ENCODE results near the gene SPIRE2. TPM values are rescaled to one million over a fixed set of nuclear protein-coding genes. Genes with fewer than 3 reads are reported as not detected.
"Not testable (repeated sequence)": the region's sequence is repeated elsewhere in the genome, so short reads cannot be mapped to it uniquely, and the experiment has no call there.

SPIRE2 gene
- total RNA-seq, 3 donors from 2014 or later (not counting 1 experiment from before 2014, with no cell fraction given) = 4.5 to 8.7 (median 6.5) TPM

GRCh38 chr16:89829630-89830437 is 1.6 kb downstream of the SPIRE2 start:
- 84% methylated on average over 17 of the region's 17 CpGs for WGBS (ENCODE audit: insufficient coverage)
- DNase-seq (no peak), ATAC-seq (no peak)
- Mint-ChIP-seq H3K27ac (no peak overlapping the region), H3K9me3 (no peaks in the 10 kb centered on the region), H3K36me3 (no peaks in the 10 kb centered on the region), H3K4me3 (peak overlapping the region; percentile 68), H3K27me3 (ENCODE audit: low read depth in 2 of 2) (peaks cover 5 to 6% of the 10 kb centered on the region in 2 donors), H3K4me1 (peaks cover 4 to 5% of the 10 kb centered on the region in 2 donors)
- Histone ChIP-seq H3K9me3 (ENCODE audit: control insufficient read depth, insufficient read depth, low read length) (no peaks in the 10 kb centered on the region), H3K36me3 (ENCODE audit: control insufficient read depth, insufficient read depth, low read length) (no peaks in the 10 kb centered on the region), H3K4me1 (ENCODE audit: control insufficient read depth, insufficient read depth, low read length) (peaks cover 14% of the 10 kb centered on the region), H3K27ac (ENCODE audit: low read length) (no peak overlapping the region), H3K27me3 (ENCODE audit: control insufficient read depth, insufficient read depth, low read length) (peaks cover 3% of the 10 kb centered on the region), H3K4me3 (ENCODE audit: low read length) (no peak overlapping the region)
- no peak for TF ChIP-seq CTCF (IDR thresholded peaks at IDR 0.05)
- intact Hi-C loops (cut with micrococcal nuclease) = no loop called here

- Histone ChIP-seq H3K4me3 (ENCODE audit: low read length) (no peak overlapping the region), H3K27me3 (ENCODE audit: control insufficient read depth, insufficient read depth, low read length) (peaks cover 3% of the 10 kb centered on the region), H3K9me3 (ENCODE audit: control insufficient read depth, insufficient read depth, low read length) (peaks cover 5% of the 10 kb centered on the region), H3K36me3 (ENCODE audit: control insufficient read depth, insufficient read depth, low read length) (no peaks in the 10 kb centered on the region), H3K27ac (ENCODE audit: low read length) (no peak overlapping the region), H3K4me1 (ENCODE audit: control insufficient read depth, insufficient read depth, low read length) (peaks cover 14% of the 10 kb centered on the region)
- Mint-ChIP-seq H3K36me3 (no peaks in the 10 kb centered on the region), H3K27me3 (ENCODE audit: low read depth in 2 of 2) (peaks cover 5 to 6% of the 10 kb centered on the region in 2 donors), H3K4me3 (no peak overlapping the region), H3K4me1 (peaks cover 4 to 5% of the 10 kb centered on the region in 2 donors), H3K9me3 (no peaks in the 10 kb centered on the region), H3K27ac (no peak overlapping the region)
- WGBS (ENCODE audit: insufficient coverage) = 96% methylated on average over 25 of the region's 25 CpGs
- no peak for DNase-seq
- intact Hi-C loops (cut with micrococcal nuclease) = no loop called here
- TF ChIP-seq CTCF (IDR thresholded peaks at IDR 0.05) = no peak
- ATAC-seq = no peak
These were observed 3.6 kb downstream of the SPIRE2 start for GRCh38 chr16:89831810-89832328.

- H3K4me3 Mint-ChIP-seq; H3K36me3 ChIP-seq (ENCODE audit: control insufficient read depth, insufficient read depth, low read length); H3K27ac ChIP-seq (ENCODE audit: low read length); H3K4me3 ChIP-seq (ENCODE audit: low read length); H3K36me3 Mint-ChIP-seq; intact Hi-C loops (cut with micrococcal nuclease); H3K9me3 ChIP-seq (ENCODE audit: control insufficient read depth, insufficient read depth, low read length); H3K9me3 Mint-ChIP-seq; H3K27ac Mint-ChIP-seq; H3K27me3 Mint-ChIP-seq (ENCODE audit: low read depth in 2 of 2); H3K27me3 ChIP-seq (ENCODE audit: control insufficient read depth, insufficient read depth, low read length); ATAC-seq; DNase-seq: not testable (repeated sequence)
- WGBS (ENCODE audit: insufficient coverage) = 96% methylated on average over 39 of the region's 39 CpGs
- peaks cover 25% of the 10 kb centered on the region for H3K4me1 ChIP-seq (ENCODE audit: control insufficient read depth, insufficient read depth, low read length)
- H3K4me1 Mint-ChIP-seq = peaks cover 5 to 22% of the 10 kb centered on the region in 2 donors
These were observed 5.5 kb downstream of the SPIRE2 start for GRCh38 chr16:89833664-89834363.

DNA sequence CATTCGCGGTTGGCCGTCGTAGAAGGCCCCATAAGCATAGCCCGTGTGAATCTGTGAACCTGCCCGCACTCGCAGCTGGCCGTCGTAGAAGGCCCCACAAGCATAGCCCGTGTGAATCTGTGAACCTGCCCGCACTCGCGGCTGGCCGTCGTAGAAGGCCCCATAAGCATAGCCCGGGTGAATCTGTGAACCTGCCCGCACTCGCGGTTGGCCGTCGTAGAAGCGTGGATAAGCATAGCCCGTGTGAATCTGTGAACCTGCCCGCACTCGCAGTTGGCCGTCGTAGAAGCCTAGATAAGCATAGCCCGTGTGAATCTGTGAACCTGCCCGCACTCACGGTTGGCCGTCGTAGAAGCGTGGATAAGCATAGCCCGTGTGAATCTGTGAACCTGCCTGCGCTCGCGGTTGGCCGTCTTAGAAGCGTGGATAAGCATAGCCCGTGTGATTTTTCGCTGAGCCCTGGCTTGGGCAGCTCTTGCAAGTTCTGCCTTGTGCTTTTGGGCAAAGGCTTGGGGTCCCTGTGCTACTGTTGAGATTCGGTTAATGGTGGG is 6.6 kb downstream of the SPIRE2 start:
- H3K27me3 ChIP-seq (ENCODE audit: control insufficient read depth, insufficient read depth, low read length) = not testable (repeated sequence)
- peaks cover 28% of the 10 kb centered on the region for H3K4me1 ChIP-seq (ENCODE audit: control insufficient read depth, insufficient read depth, low read length)

GRCh38 chr16:89836484-89836883 is 8.2 kb downstream of the SPIRE2 start:
- H3K27me3 Mint-ChIP-seq (ENCODE audit: low read depth in 2 of 2); H3K9me3 ChIP-seq (ENCODE audit: control insufficient read depth, insufficient read depth, low read length); H3K36me3 Mint-ChIP-seq; H3K27ac ChIP-seq (ENCODE audit: low read length); DNase-seq; H3K4me3 ChIP-seq (ENCODE audit: low read length); H3K27me3 ChIP-seq (ENCODE audit: control insufficient read depth, insufficient read depth, low read length); H3K9me3 Mint-ChIP-seq; H3K36me3 ChIP-seq (ENCODE audit: control insufficient read depth, insufficient read depth, low read length); intact Hi-C loops (cut with micrococcal nuclease); H3K27ac Mint-ChIP-seq; ATAC-seq: not testable (repeated sequence)
- 84% methylated on average over 15 of the region's 15 CpGs for WGBS (ENCODE audit: insufficient coverage)
- Mint-ChIP-seq H3K4me3 (peak overlapping the region; percentile 35), H3K4me1 (peaks cover 7 to 26% of the 10 kb centered on the region in 2 donors)
- peaks cover 43% of the 10 kb centered on the region for H3K4me1 ChIP-seq (ENCODE audit: control insufficient read depth, insufficient read depth, low read length)

More for the DNA sequence above, 6.6 kb downstream of the SPIRE2 start:
- H3K27ac ChIP-seq (ENCODE audit: low read length); H3K9me3 Mint-ChIP-seq; intact Hi-C loops (cut with micrococcal nuclease); H3K4me3 Mint-ChIP-seq; H3K9me3 ChIP-seq (ENCODE audit: control insufficient read depth, insufficient read depth, low read length); H3K36me3 ChIP-seq (ENCODE audit: control insufficient read depth, insufficient read depth, low read length); H3K36me3 Mint-ChIP-seq; DNase-seq; H3K27me3 Mint-ChIP-seq (ENCODE audit: low read depth in 2 of 2); H3K27ac Mint-ChIP-seq; ATAC-seq; H3K4me3 ChIP-seq (ENCODE audit: low read length): not testable (repeated sequence)
- H3K4me1 Mint-ChIP-seq = peaks cover 5 to 18% of the 10 kb centered on the region in 2 donors
- 98% methylated on average over 42 of the region's 42 CpGs for WGBS (ENCODE audit: insufficient coverage)
